HEK293 (cell line): Measurements from ENCODE around the gene TRIM36.

ENCODE experiments used
- ATF2 ChIP-seq: fragments of 450-650 bp; formaldehyde crosslinking; IDR thresholded peaks from 2 replicates; pipeline ENCODE4 v1.5.1; 2016; ENCODE audit warnings: missing biosample characterization, missing genetic modification characterization, low read depth
- GLI4 ChIP-seq: fragments of 450-650 bp; formaldehyde crosslinking; IDR thresholded peaks from 2 replicates; pipeline ENCODE4 v1.5.1; 2016; ENCODE audit warnings: missing biosample characterization, missing genetic modification characterization
- HOXA7 ChIP-seq: sonication (generic); formaldehyde crosslinking; IDR thresholded peaks from 2 replicates; pipeline ENCODE4 v1.8.1; 2022; ENCODE audit warnings: missing genetic modification reagents, borderline replicate concordance
- KLF1 ChIP-seq: fragments of 450-650 bp; formaldehyde crosslinking; IDR thresholded peaks from 2 replicates; pipeline ENCODE4 v1.5.1; 2016; ENCODE audit warnings: missing biosample characterization, missing genetic modification characterization
- KLF8 ChIP-seq: fragments of 450-650 bp; formaldehyde crosslinking; IDR thresholded peaks from 2 replicates; pipeline ENCODE4 v1.5.1; 2016; ENCODE audit warnings: missing biosample characterization, missing genetic modification characterization
- OVOL3 ChIP-seq: fragments of 450-650 bp; formaldehyde crosslinking; IDR thresholded peaks from 2 replicates; pipeline ENCODE4 v1.5.1; 2016; ENCODE audit warnings: missing biosample characterization, missing genetic modification characterization
- PRDM10 ChIP-seq: fragments of 450-650 bp; formaldehyde crosslinking; IDR thresholded peaks from 2 replicates; pipeline ENCODE4 v1.5.1; 2016; ENCODE audit warnings: missing biosample characterization, missing genetic modification characterization
- TSHZ1 ChIP-seq: fragments of 450-650 bp; formaldehyde crosslinking; IDR thresholded peaks from 2 replicates; pipeline ENCODE4 v1.5.1; 2016; ENCODE audit warnings: missing biosample characterization, missing genetic modification characterization, borderline replicate concordance
- ZBTB11 ChIP-seq: fragments of 450-650 bp; formaldehyde crosslinking; conservative IDR thresholded peaks from 2 replicates; pipeline ENCODE4 v1.5.1; 2016; ENCODE audit warnings: low read depth, missing biosample characterization, missing genetic modification characterization
- ZBTB44 ChIP-seq: fragments of 450-650 bp; IDR thresholded peaks from 2 replicates; pipeline ENCODE4 v1.5.1; 2018; ENCODE audit warnings: missing biosample characterization, mild to moderate bottlenecking, missing genetic modification characterization
- ZNF169 ChIP-seq: fragments of 450-650 bp; formaldehyde crosslinking; IDR thresholded peaks from 2 replicates; pipeline ENCODE4 v1.5.1; 2016; ENCODE audit warnings: missing biosample characterization, missing genetic modification characterization
- ZNF354C ChIP-seq: fragments of 450-650 bp; formaldehyde crosslinking; IDR thresholded peaks from 2 replicates; pipeline ENCODE4 v1.5.1; 2016; ENCODE audit warnings: missing biosample characterization, missing genetic modification characterization, low read depth, borderline replicate concordance
- ZNF362 ChIP-seq: fragments of 450-650 bp; formaldehyde crosslinking; IDR thresholded peaks from 2 replicates; pipeline ENCODE4 v1.5.1; 2016; ENCODE audit warnings: missing biosample characterization, missing genetic modification characterization
- ZNF555 ChIP-seq: fragments of 450-650 bp; formaldehyde crosslinking; conservative IDR thresholded peaks from 2 replicates; pipeline ENCODE4 v1.5.1; 2017; ENCODE audit warnings: missing biosample characterization, mild to moderate bottlenecking, missing genetic modification characterization, inconsistent platforms
- ZNF600 ChIP-seq: fragments of 450-650 bp; formaldehyde crosslinking; IDR thresholded peaks from 2 replicates; pipeline ENCODE4 v1.5.1; 2016; ENCODE audit warnings: missing biosample characterization, missing genetic modification characterization
- ZNF776 ChIP-seq: fragments of 450-650 bp; formaldehyde crosslinking; IDR thresholded peaks from 2 replicates; pipeline ENCODE4 v1.5.0; 2017; ENCODE audit warnings: missing biosample characterization, missing genetic modification characterization, borderline replicate concordance
- ZNF791 ChIP-seq: fragments of 450-650 bp; formaldehyde crosslinking; IDR thresholded peaks from 2 replicates; pipeline ENCODE4 v1.5.1; 2016; ENCODE audit warnings: missing biosample characterization, missing genetic modification characterization
- ZNF792 ChIP-seq: fragments of 450-650 bp; formaldehyde crosslinking; IDR thresholded peaks from 2 replicates; pipeline ENCODE4 v1.5.1; 2016; ENCODE audit warnings: missing biosample characterization, missing genetic modification characterization
- ZSCAN18 ChIP-seq: fragments of 450-650 bp; formaldehyde crosslinking; IDR thresholded peaks from 2 replicates; pipeline ENCODE4 v1.5.1; 2016; ENCODE audit warnings: missing biosample characterization, missing genetic modification characterization
- ZSCAN4 ChIP-seq: fragments of 450-650 bp; formaldehyde crosslinking; IDR thresholded peaks from 2 replicates; pipeline ENCODE4 v1.5.1; 2017; ENCODE audit warnings: missing biosample characterization, missing genetic modification characterization

TRIM36 gene

GRCh38 chr5:115170134-115170928 lies 623 bp upstream of the TRIM36 start (continued):
- TF ChIP-seq PRDM10 (tag by site-specific recombination) (no peak; the same call in 1 of the 2 replicates), ZNF776 (no peak), KLF8 (tag by site-specific recombination) (peak; percentile 59; the same call in 1 of the 2 replicates), ZBTB44 (tag by site-specific recombination) (peak; percentile 55), OVOL3 (tag by site-specific recombination) (no peak), ZSCAN4 (tag by site-specific recombination) (no peak), ZNF362 (tag by site-specific recombination) (no peak), ATF2 (tag by site-specific recombination) (no peak), ZNF792 (tag by site-specific recombination) (no peak), ZNF600 (tag by site-specific recombination) (0 out of 2 replicates have a peak, but pooled peaks have one; percentile 42), ZNF354C (tag by site-specific recombination) (no peak), TSHZ1 (tag by site-specific recombination) (no peak), KLF1 (peak; percentile 89), HOXA7 (CRISPR knock-in tag) (no peak), GLI4 (no peak), ZSCAN18 (tag by site-specific recombination) (no peak), ZNF169 (tag by site-specific recombination) (no peak), ZBTB11 (tag by site-specific recombination) (peak; percentile 14; the same call in 1 of the 2 replicates), ZNF791 (tag by site-specific recombination) (no peak), ZNF555 (tag by site-specific recombination) (no peak)
